Keratinocyte (primary cell): ENCODE measurements around the gene IGSF8. TPM values are rescaled to one million over a fixed set of nuclear protein-coding genes. Genes with fewer than 3 reads are reported as not detected.

Experiments used
- DNase-seq: peaks from one replicate; pipeline ENCODE4 v3.0.0-alpha.2; 2011; ENCODE audit warnings: low read depth, missing footprints, low spot score
- FAIRE-seq: peaks from 2 replicates; lab custom pipeline; 2011; peaks lifted over from hg19 to GRCh38; lab: Jason Lieb, UNC
- H2AFZ ChIP-seq: 2 replicates; pipeline ENCODE4 v1.6.0; 2012; ENCODE audit warnings: low read length, control low read depth, inconsistent platforms; ENCODE audit not compliant: control insufficient read depth
- H3K27ac ChIP-seq: 2 replicates; pipeline ENCODE4 v1.5.1; 2011; ENCODE audit warnings: low read length; ENCODE audit not compliant: control insufficient read depth, insufficient read depth
- H3K27me3 ChIP-seq: 3 replicates; pipeline ENCODE4 v1.6.0; 2011; ENCODE audit warnings: low read length; ENCODE audit not compliant: control insufficient read depth, insufficient read depth; ENCODE audit errors: extremely low read depth
- H3K36me3 ChIP-seq, 2 experiments: 2 replicates in 1 of 2; 3 replicates in 1 of 2; pipeline ENCODE4 v1.5.1; 2011; ENCODE audit warnings: low read length in 2 of 2, mild to moderate bottlenecking in 1 of 2; ENCODE audit not compliant: control insufficient read depth in 2 of 2, insufficient read depth in 2 of 2; ENCODE audit errors: extremely low read depth in 1 of 2
- H3K4me1 ChIP-seq: 3 replicates; pipeline ENCODE4 v1.5.1; 2011; ENCODE audit warnings: low read length; ENCODE audit not compliant: control insufficient read depth, insufficient read depth; ENCODE audit errors: extremely low read depth
- H3K4me2 ChIP-seq: 3 replicates; pipeline ENCODE4 v1.6.0; 2011; ENCODE audit warnings: low read depth, low read length; ENCODE audit not compliant: control insufficient read depth, insufficient read depth; ENCODE audit errors: extremely low read depth
- H3K4me3 ChIP-seq, 3 experiments: fragments of 200-600 bp in 1 of 3; sonication (generic) in 1 of 3; 2 replicates in 2 of 3; 3 replicates in 1 of 3; pipeline ENCODE4 v1.5.1; 2011 to 2016; ENCODE audit warnings: low read length in 3 of 3, mild to moderate bottlenecking in 3 of 3, control low read depth in 2 of 3, inconsistent platforms in 1 of 3, low read depth in 1 of 3, mixed read lengths in 1 of 3, mixed run types in 1 of 3, moderate library complexity in 1 of 3; ENCODE audit not compliant: control insufficient read depth in 2 of 3, insufficient read depth in 2 of 3; ENCODE audit errors: extremely low read depth in 1 of 3
- H3K79me2 ChIP-seq: 2 replicates; pipeline ENCODE4 v1.6.0; 2012; ENCODE audit warnings: low read length; ENCODE audit not compliant: control insufficient read depth, insufficient read depth
- H3K9ac ChIP-seq: 3 replicates; pipeline ENCODE4 v1.6.0; 2011; ENCODE audit warnings: low read length; ENCODE audit not compliant: control insufficient read depth, insufficient read depth; ENCODE audit errors: extremely low read depth
- H3K9me1 ChIP-seq: 3 replicates; pipeline ENCODE4 v1.6.0; 2011; ENCODE audit warnings: low read length; ENCODE audit not compliant: control insufficient read depth, insufficient read depth; ENCODE audit errors: extremely low read depth
- H3K9me3 ChIP-seq: 2 replicates; pipeline ENCODE4 v1.5.1; 2012; ENCODE audit warnings: low read depth, low read length; ENCODE audit not compliant: control insufficient read depth
- H4K20me1 ChIP-seq: 3 replicates; pipeline ENCODE4 v1.6.0; 2011; ENCODE audit warnings: low read length; ENCODE audit not compliant: control insufficient read depth, insufficient read depth; ENCODE audit errors: extremely low read depth
- EZH2 ChIP-seq: IDR thresholded peaks from one replicate; pipeline ENCODE4 v1.6.1; 2012; ENCODE audit warnings: inconsistent platforms, mild to moderate bottlenecking, low read length, moderate library complexity
- dilution Hi-C: fragments of 300-500 bp; cut with MboI; formaldehyde crosslinking; loops from one replicate; pipeline ENCODE4 v1.7.0; 2020; ENCODE audit warnings: low sequenced_read_pairs; ENCODE audit not compliant: extremely low pct_ligation_motif_present
- polyA plus RNA-seq, 5 experiments: library from polyadenylated mRNA; depleted of rRNA in 3 of 5; stranded (reverse) in 3 of 5; stranded (forward) in 1 of 5; unstranded in 1 of 5; fragments of >200 nt; gene quantifications; 1 replicate in 1 of 5; 2 replicates in 3 of 5; 3 replicates in 1 of 5; pipeline versions ENCODE4 v1.2.1 to v1.2.3, GENCODE V29; 2011 to 2012; ENCODE audit warnings: missing spikeins in 2 of 5, low read depth in 1 of 5, low replicate concordance in 1 of 5
- TF ChIP-seq, protein P1 (sequence below), 3 experiments: IDR thresholded peaks in 1 of 3; conservative IDR thresholded peaks in 1 of 3; optimal IDR thresholded peaks in 1 of 3; 2 replicates in 2 of 3; 3 replicates in 1 of 3; pipeline versions ENCODE3 to v1.5.1; 2011; ENCODE audit warnings: low read length in 3 of 3, mild to moderate bottlenecking in 3 of 3, moderate library complexity in 2 of 3, control low read depth in 1 of 3, inconsistent platforms in 1 of 3; ENCODE audit not compliant: insufficient read depth in 2 of 3; ENCODE audit errors: extremely low read depth in 1 of 3

Gene IGSF8
- polyA plus RNA-seq, 1 donor (not counting 4 experiments of a cell fraction or from before 2014, with no cell fraction given): 16.5 TPM

- no peak overlapping the region for H3K9ac ChIP-seq
- peak overlapping the region; percentile 33 for H3K4me2 ChIP-seq
- TF ChIP-seq, protein P1, sequence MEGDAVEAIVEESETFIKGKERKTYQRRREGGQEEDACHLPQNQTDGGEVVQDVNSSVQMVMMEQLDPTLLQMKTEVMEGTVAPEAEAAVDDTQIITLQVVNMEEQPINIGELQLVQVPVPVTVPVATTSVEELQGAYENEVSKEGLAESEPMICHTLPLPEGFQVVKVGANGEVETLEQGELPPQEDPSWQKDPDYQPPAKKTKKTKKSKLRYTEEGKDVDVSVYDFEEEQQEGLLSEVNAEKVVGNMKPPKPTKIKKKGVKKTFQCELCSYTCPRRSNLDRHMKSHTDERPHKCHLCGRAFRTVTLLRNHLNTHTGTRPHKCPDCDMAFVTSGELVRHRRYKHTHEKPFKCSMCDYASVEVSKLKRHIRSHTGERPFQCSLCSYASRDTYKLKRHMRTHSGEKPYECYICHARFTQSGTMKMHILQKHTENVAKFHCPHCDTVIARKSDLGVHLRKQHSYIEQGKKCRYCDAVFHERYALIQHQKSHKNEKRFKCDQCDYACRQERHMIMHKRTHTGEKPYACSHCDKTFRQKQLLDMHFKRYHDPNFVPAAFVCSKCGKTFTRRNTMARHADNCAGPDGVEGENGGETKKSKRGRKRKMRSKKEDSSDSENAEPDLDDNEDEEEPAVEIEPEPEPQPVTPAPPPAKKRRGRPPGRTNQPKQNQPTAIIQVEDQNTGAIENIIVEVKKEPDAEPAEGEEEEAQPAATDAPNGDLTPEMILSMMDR (optimal IDR thresholded peaks at IDR 0.05 in 1 of 3, IDR thresholded peaks at IDR 0.05 in 1 of 3, conservative IDR thresholded peaks at IDR 0.05 in 1 of 3; ENCODE audit: extremely low read depth in 1 of 3, insufficient read depth in 2 of 3, low read length in 3 of 3): no peak
- no peak for TF ChIP-seq EZH2
- FAIRE-seq (peak; percentile 99), DNase-seq (peak; percentile 92)
- H2AFZ ChIP-seq: no peak overlapping the region
- no peaks in the 10 kb centered on the region for H3K79me2 ChIP-seq
- no peak overlapping the region for H3K4me3 ChIP-seq
- dilution Hi-C loops: no loop called here
- H4K20me1 ChIP-seq: no peaks in the 10 kb centered on the region
- no peak overlapping the region for H3K27ac ChIP-seq
- no peaks in the 10 kb centered on the region for H3K9me3 ChIP-seq
- H3K36me3 ChIP-seq: no peaks in the 10 kb centered on the region
- no peaks in the 10 kb centered on the region for H3K27me3 ChIP-seq
- no peaks in the 10 kb centered on the region for H3K9me1 ChIP-seq
- peaks cover 13% of the 10 kb centered on the region for H3K4me1 ChIP-seq
Measured at GRCh38 chr1:160116283-160117147, 18.1 kb upstream of the IGSF8 start.

DNA sequence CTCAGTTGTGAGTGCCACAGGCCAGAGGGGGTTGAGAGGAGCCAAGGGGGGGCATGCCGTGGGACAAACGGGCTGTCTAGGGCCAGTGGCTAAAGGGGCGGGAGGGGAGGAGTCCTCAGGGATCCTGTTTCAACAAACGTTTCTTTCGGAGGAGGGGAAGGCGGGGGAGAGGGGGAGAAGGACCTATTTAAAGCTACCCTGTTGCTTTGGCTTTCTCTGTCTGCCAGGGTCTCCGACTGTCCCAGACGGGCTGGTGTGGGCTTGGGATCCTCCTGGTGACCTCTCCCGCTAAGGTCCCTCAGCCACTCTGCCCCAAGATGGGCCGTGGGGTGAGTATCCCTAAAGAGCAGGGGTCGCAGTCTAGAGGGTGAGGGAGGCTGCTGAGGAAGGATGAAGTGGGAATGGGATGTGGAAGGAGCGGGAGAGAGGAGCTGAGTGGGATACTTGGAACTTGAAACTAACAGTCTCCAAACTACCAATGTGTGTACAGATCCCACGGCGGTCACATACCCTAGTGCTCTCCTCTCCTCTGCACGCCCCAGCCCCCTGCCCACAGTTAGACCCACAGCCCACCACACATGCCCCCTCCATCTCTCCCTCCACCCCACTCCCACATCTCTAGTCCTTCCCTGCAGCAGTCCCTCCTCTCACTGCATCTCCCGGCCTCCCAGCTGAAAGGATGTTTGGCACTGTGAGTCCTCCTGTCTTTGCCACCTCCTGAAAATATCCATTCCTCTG, 17.3 kb upstream of the IGSF8 start, which contains the start of gene ATP1A2:
TSS of gene ATP1A2 (plus strand) at position 215 of the 738 bp plus-strand sequence. CDS start at position 318, 103 bp downstream.
- Histone ChIP-seq H3K4me3 (no peak within 1 kb of the TSS), H2AFZ (no peak within 1 kb of the TSS), H3K4me2 (peak within 1 kb of the TSS; percentile 33), H3K27me3 (no peaks in the 10 kb centered on the region), H3K79me2 (no peaks in the 10 kb centered on the region), H3K9me1 (no peaks in the 10 kb centered on the region), H3K36me3 (no peaks in the 10 kb centered on the region), H3K27ac (no peak within 1 kb of the TSS), H3K4me1 (peaks cover 13% of the 10 kb centered on the region), H3K9ac (no peak within 1 kb of the TSS), H4K20me1 (no peaks in the 10 kb centered on the region), H3K9me3 (no peaks in the 10 kb centered on the region)
- dilution Hi-C loops: no loop called here
- DNase-seq (no peak), FAIRE-seq (no peak)
- TF ChIP-seq, protein P1 (optimal IDR thresholded peaks at IDR 0.05 in 1 of 3, IDR thresholded peaks at IDR 0.05 in 1 of 3, conservative IDR thresholded peaks at IDR 0.05 in 1 of 3; ENCODE audit: extremely low read depth in 1 of 3, insufficient read depth in 2 of 3, low read length in 3 of 3): no peak
- TF ChIP-seq EZH2: no peak
